ENCODE data around the gene TIPRL.

Gene TIPRL

GRCh38 chr1:168217664-168218063 lies 38.9 kb downstream of the TIPRL start:
- DNase-seq: no peak

- DNase-seq: no peak
These were observed 39.9 kb downstream of the TIPRL start for GRCh38 chr1:168218658-168219057.

- DNase-seq: no peak
These were observed 41.7 kb downstream of the TIPRL start for GRCh38 chr1:168220470-168220871.

- DNase-seq: no peak
These were observed 42.5 kb downstream of the TIPRL start for GRCh38 chr1:168221275-168221674.

- DNase-seq: no peak
These were observed 44.5 kb downstream of the TIPRL start for GRCh38 chr1:168223261-168223660.

GRCh38 chr1:168223681-168224540 lies 45.1 kb downstream of the TIPRL start:
- no peak for DNase-seq

- no peak for DNase-seq
These were observed 46.2 kb downstream of the TIPRL start for GRCh38 chr1:168224991-168225390.

GRCh38 chr1:168225476-168226190 lies 46.9 kb downstream of the TIPRL start, which contains the start of gene SFT2D2:
SFT2D2 (plus strand) TSS chr1:168226004; CDS start chr1:168226080, 76 bp downstream.
- DNase-seq: peak; percentile 77

GRCh38 chr1:168227620-168228019 lies 48.9 kb downstream of the TIPRL start:
- no peak for DNase-seq

GRCh38 chr1:168229893-168230292 lies 51.1 kb downstream of the TIPRL start:
- DNase-seq: no peak

GRCh38 chr1:168230709-168231108 lies 51.9 kb downstream of the TIPRL start:
- DNase-seq: no peak

GRCh38 chr1:168234846-168235547 lies 56.2 kb downstream of the TIPRL start:
- DNase-seq: peak; percentile 64

- DNase-seq: no peak
These were observed 56.8 kb downstream of the TIPRL start for GRCh38 chr1:168235548-168235885.

GRCh38 chr1:168235937-168236336 lies 57.2 kb downstream of the TIPRL start:
- DNase-seq: no peak

- DNase-seq: no peak
These were observed 58.3 kb downstream of the TIPRL start for GRCh38 chr1:168236836-168237611.

GRCh38 chr1:168243198-168243597 lies 64.4 kb downstream of the TIPRL start:
- no peak for DNase-seq

GRCh38 chr1:168243636-168244212 lies 65.0 kb downstream of the TIPRL start:
- DNase-seq: no peak

GRCh38 chr1:168245042-168245441 lies 66.3 kb downstream of the TIPRL start:
- no peak for DNase-seq

- no peak for DNase-seq
These were observed 67.7 kb downstream of the TIPRL start for GRCh38 chr1:168246506-168246905.

Measured in CD4-positive, alpha-beta T cell treated with Interleukin-10 for 1 hour (primary cell).